CD14-positive monocyte (primary cell): ENCODE measurements around the gene NPAS2. TPM values are rescaled to one million over a fixed set of nuclear protein-coding genes. Genes with fewer than 3 reads are reported as not detected.

Source experiments
- DNase-seq, 3 donors: peaks; one replicate each; pipeline ENCODE4 v3.0.0-alpha.2; 2011 to 2022
- H2AFZ ChIP-seq: 2 replicates; pipeline ENCODE4 v1.6.0; 2012; ENCODE audit warnings: mild to moderate bottlenecking, low read depth, low read length, inconsistent platforms; ENCODE audit not compliant: insufficient read depth, poor library complexity, severe bottlenecking
- H3K27ac ChIP-seq, 2 donors: 1 replicate in 1 of 2; 2 replicates in 1 of 2; pipeline ENCODE4 v1.5.1; 2012 to 2013; ENCODE audit warnings: low read length in 2 of 2, control low read depth in 1 of 2, inconsistent platforms in 1 of 2, low read depth in 1 of 2, mild to moderate bottlenecking in 1 of 2
- H3K27me3 ChIP-seq, 2 donors: one replicate each; pipeline versions ENCODE4 v1.6.0 to v1.6.1; 2011 to 2013; ENCODE audit warnings: low read length in 2 of 2; ENCODE audit not compliant: control insufficient read depth in 2 of 2, insufficient read depth in 2 of 2
- H3K36me3 ChIP-seq, 2 donors: replicated peaks in 1 of 2; 1 replicate in 1 of 2; 2 replicates in 1 of 2; pipeline versions ENCODE4 v1.5.1 to v1.6.1; 2012 to 2013; ENCODE audit warnings: low read length in 2 of 2, control low read depth in 1 of 2, inconsistent platforms in 1 of 2, mild to moderate bottlenecking in 1 of 2; ENCODE audit not compliant: insufficient read depth in 2 of 2, control insufficient read depth in 1 of 2
- H3K4me1 ChIP-seq, 2 donors: 1 replicate in 1 of 2; 2 replicates in 1 of 2; pipeline versions ENCODE4 v1.5.1 to v1.6.1; 2012 to 2013; ENCODE audit warnings: low read length in 2 of 2, control low read depth in 1 of 2, inconsistent platforms in 1 of 2, mild to moderate bottlenecking in 1 of 2, moderate library complexity in 1 of 2; ENCODE audit not compliant: insufficient read depth in 2 of 2, control insufficient read depth in 1 of 2
- H3K4me2 ChIP-seq: replicated peaks from 2 replicates; pipeline ENCODE3; 2012; ENCODE audit warnings: low read length, moderate library complexity, mild to moderate bottlenecking; ENCODE audit not compliant: poor library complexity, severe bottlenecking; ENCODE audit errors: extremely low read depth
- H3K4me3 ChIP-seq, 3 experiments: fragments of 200-600 bp in 1 of 3; sonication (generic) in 1 of 3; replicated peaks in 1 of 3; 1 replicate in 2 of 3; 2 replicates in 1 of 3; pipeline ENCODE4 v1.5.1; 2011 to 2013; ENCODE audit warnings: low read length in 3 of 3, mild to moderate bottlenecking in 3 of 3, control low read depth in 2 of 3, low read depth in 2 of 3, inconsistent platforms in 1 of 3, moderate library complexity in 1 of 3
- H3K79me2 ChIP-seq: 2 replicates; pipeline ENCODE4 v1.6.0; 2012; ENCODE audit warnings: mild to moderate bottlenecking, control low read depth, inconsistent platforms, low read length, moderate library complexity; ENCODE audit not compliant: insufficient read depth
- H3K9ac ChIP-seq: 2 replicates; pipeline ENCODE4 v1.6.0; 2017; ENCODE audit warnings: low read length, mild to moderate bottlenecking; ENCODE audit not compliant: insufficient read depth, poor library complexity, severe bottlenecking
- H3K9me3 ChIP-seq, 2 donors: replicated peaks in 1 of 2; 1 replicate in 1 of 2; 2 replicates in 1 of 2; pipeline versions ENCODE4 v1.5.1 to v1.6.1; 2012 to 2013; ENCODE audit warnings: low read length in 2 of 2, control low read depth in 1 of 2; ENCODE audit not compliant: control insufficient read depth in 1 of 2, insufficient read depth in 1 of 2
- H4K20me1 ChIP-seq: 2 replicates; pipeline ENCODE4 v1.6.0; 2012; ENCODE audit warnings: mild to moderate bottlenecking, low read length, control low read depth, moderate library complexity; ENCODE audit not compliant: insufficient read depth
- H3K27ac Mint-ChIP-seq, 7 donors: one replicate each; pipeline ENCODE4 v1.8.0; 2020; ENCODE audit warnings: mild to moderate bottlenecking in 7 of 7, mixed read lengths in 7 of 7, moderate library complexity in 6 of 7, inconsistent platforms in 2 of 7
- H3K27me3 Mint-ChIP-seq, 3 donors: one replicate each; pipeline ENCODE4 v1.8.0; 2021 to 2022; ENCODE audit warnings: low read depth in 3 of 3, mild to moderate bottlenecking in 3 of 3, mixed read lengths in 3 of 3, moderate library complexity in 3 of 3, inconsistent platforms in 1 of 3
- H3K36me3 Mint-ChIP-seq, 2 donors: one replicate each; pipeline ENCODE4 v1.8.0; 2020; ENCODE audit warnings: mixed read lengths in 2 of 2, inconsistent platforms in 1 of 2, mild to moderate bottlenecking in 1 of 2
- H3K4me1 Mint-ChIP-seq: one replicate; pipeline ENCODE4 v1.8.0; 2020; ENCODE audit warnings: mild to moderate bottlenecking, mixed read lengths
- H3K4me3 Mint-ChIP-seq, 2 donors: one replicate each; pipeline ENCODE4 v1.8.0; 2020; ENCODE audit warnings: mild to moderate bottlenecking in 2 of 2, mixed read lengths in 2 of 2, moderate library complexity in 1 of 2
- H3K9me3 Mint-ChIP-seq, 7 donors: one replicate each; pipeline ENCODE4 v1.8.0; 2020 to 2022; ENCODE audit warnings: mixed read lengths in 7 of 7, mild to moderate bottlenecking in 6 of 7, moderate library complexity in 6 of 7, inconsistent platforms in 2 of 7
- whole genome bisulfite sequencing: methylation state at CpG from one replicate; pipeline ENCODE4 v1.1.5; 2013; ENCODE audit warnings: missing lambda C conversion rate; ENCODE audit not compliant: insufficient coverage; 5-methylcytosine and 5-hydroxymethylcytosine counted together
- intact Hi-C, 2 donors: fragments of 100-400 bp; cut with micrococcal nuclease; formaldehyde crosslinking; loops; one replicate each; pipeline versions ENCODE4 v1.15.0 to v1.15.1; 2023
- polyA plus RNA-seq, 3 donors: library from polyadenylated mRNA; depleted of rRNA in 1 of 3; unstranded in 2 of 3; stranded (reverse) in 1 of 3; fragments of 300-500 nt in 2 of 3; fragments of >200 nt in 1 of 3; fragmentation: Illumina TruSeq in 2 of 3; gene quantifications; 1 replicate in 2 of 3; 2 replicates in 1 of 3; pipeline ENCODE4 v1.2.3, GENCODE V29; 2012 to 2021
- TF ChIP-seq, protein P1 (sequence below): fragments of 200-600 bp; IDR thresholded peaks from one replicate; pipeline ENCODE4 v1.8.0; 2022; ENCODE audit warnings: antibody characterized with exemption, mild to moderate bottlenecking

The NPAS2 gene
- polyA plus RNA-seq, 3 donors = not detected

DNA sequence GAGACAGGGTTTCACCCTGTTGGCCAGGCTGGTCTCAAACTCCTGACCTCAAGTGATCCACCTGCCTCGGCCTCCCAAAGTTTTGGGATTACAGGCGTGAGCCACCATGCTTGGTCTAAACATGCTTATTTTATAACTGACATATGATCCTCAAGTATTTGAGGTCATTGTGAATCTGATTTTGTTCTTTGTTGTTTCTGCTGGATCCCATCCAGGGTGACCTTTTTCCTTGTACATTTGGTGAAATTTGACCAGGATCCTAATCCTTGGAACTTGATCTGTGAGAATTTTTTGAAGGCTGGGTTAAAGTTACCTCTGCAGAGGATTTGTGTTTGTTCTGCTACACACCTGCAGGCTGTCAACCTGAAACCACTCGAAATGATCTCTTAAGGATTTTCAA lies 49.2 kb downstream of the NPAS2 start:
- no CpG with 5 or more reads among the region's 3 CpGs for WGBS
- Histone ChIP-seq H3K9ac (no peak overlapping the region), H3K36me3 (no peaks in the 10 kb centered on the region), H3K9me3 (peaks cover 0 to 4% of the 10 kb centered on the region in 2 donors), H2AFZ (no peak overlapping the region), H4K20me1 (no peaks in the 10 kb centered on the region), H3K4me3 (no peak overlapping the region), H3K4me2 (no peak overlapping the region), H3K79me2 (no peaks in the 10 kb centered on the region), H3K27me3 (no peaks in the 10 kb centered on the region), H3K4me1 (no peaks in the 10 kb centered on the region), H3K27ac (no peak overlapping the region)
- H3K27ac Mint-ChIP-seq = no peak overlapping the region
- H3K27me3 Mint-ChIP-seq = peaks cover 2 to 11% (median 10%) of the 10 kb centered on the region in 3 donors
- no peak overlapping the region for H3K4me3 Mint-ChIP-seq
- TF ChIP-seq, protein P1, sequence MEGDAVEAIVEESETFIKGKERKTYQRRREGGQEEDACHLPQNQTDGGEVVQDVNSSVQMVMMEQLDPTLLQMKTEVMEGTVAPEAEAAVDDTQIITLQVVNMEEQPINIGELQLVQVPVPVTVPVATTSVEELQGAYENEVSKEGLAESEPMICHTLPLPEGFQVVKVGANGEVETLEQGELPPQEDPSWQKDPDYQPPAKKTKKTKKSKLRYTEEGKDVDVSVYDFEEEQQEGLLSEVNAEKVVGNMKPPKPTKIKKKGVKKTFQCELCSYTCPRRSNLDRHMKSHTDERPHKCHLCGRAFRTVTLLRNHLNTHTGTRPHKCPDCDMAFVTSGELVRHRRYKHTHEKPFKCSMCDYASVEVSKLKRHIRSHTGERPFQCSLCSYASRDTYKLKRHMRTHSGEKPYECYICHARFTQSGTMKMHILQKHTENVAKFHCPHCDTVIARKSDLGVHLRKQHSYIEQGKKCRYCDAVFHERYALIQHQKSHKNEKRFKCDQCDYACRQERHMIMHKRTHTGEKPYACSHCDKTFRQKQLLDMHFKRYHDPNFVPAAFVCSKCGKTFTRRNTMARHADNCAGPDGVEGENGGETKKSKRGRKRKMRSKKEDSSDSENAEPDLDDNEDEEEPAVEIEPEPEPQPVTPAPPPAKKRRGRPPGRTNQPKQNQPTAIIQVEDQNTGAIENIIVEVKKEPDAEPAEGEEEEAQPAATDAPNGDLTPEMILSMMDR = no peak
- H3K9me3 Mint-ChIP-seq = peaks cover 0 to 17% (median 12%) of the 10 kb centered on the region in 7 donors
- H3K36me3 Mint-ChIP-seq = no peaks in the 10 kb centered on the region
- H3K4me1 Mint-ChIP-seq = no peaks in the 10 kb centered on the region
- no peak for DNase-seq
- intact Hi-C loops = no loop called here

DNA sequence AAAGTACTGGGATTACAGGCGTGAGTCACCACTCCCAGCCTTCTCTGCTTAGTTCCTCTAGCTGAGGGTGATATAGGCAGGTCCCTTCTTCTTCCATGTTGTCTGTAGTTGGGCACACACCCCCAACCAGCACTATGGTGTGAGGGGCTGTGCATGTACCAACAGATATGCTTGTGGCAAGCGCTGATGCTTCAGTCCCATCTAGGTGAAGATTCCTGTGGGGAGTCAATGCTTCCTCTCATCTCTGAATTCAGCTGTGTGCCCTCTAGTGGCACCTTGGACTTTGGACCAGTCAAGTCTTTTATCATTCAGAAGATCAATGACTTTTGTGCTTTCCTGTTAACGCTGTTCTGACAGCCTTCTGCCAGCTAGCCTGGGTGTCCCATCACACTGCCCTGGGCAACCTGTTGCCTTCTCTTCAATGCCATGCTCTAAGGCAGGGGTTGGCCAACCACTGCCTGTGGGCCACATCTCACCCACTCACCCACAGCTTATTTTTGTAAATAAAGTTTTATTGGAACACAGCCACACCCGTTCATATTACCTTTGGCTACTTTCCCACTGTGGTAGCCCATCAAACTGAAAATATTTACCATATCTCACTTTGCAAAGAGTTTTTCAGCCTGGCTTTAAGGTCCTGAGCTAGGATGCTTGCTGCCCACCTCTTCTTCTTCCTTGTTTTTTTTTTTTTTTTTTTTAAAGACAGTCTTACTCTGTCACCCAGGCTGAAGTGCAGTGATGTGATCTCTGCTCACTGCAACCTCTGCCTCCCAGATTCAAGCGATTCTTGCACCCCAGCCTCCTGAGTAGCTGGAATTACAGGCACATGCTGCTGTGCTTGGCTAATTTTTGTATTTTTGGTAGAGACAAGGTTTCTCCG lies 51.0 kb downstream of the NPAS2 start:
- TF ChIP-seq, protein P1 = no peak
- Histone ChIP-seq H3K27me3 (no peaks in the 10 kb centered on the region), H4K20me1 (no peaks in the 10 kb centered on the region), H3K4me1 (no peaks in the 10 kb centered on the region), H2AFZ (no peak overlapping the region), H3K9ac (no peak overlapping the region), H3K4me2 (no peak overlapping the region), H3K9me3 (peaks cover 0 to 4% of the 10 kb centered on the region in 2 donors), H3K4me3 (no peak overlapping the region), H3K36me3 (no peaks in the 10 kb centered on the region), H3K27ac (no peak overlapping the region), H3K79me2 (no peaks in the 10 kb centered on the region)
- Mint-ChIP-seq H3K27me3 (peaks cover 2 to 11% (median 8%) of the 10 kb centered on the region in 3 donors), H3K4me1 (no peaks in the 10 kb centered on the region), H3K27ac (peak overlapping the region in 1 of 7 donors; percentile 31), H3K9me3 (peaks cover 0 to 17% (median 12%) of the 10 kb centered on the region in 7 donors), H3K36me3 (no peaks in the 10 kb centered on the region), H3K4me3 (no peak overlapping the region)
- intact Hi-C loops = no loop called here
- WGBS = 84% methylated on average over 2 of the region's 6 CpGs
- DNase-seq = no peak
